HCT116 (cell line): ENCODE measurements around the gene GPR17.

Experiments
- ATF3 ChIP-seq: IDR thresholded peaks from 2 replicates; pipeline ENCODE4 v1.6.1; 2012
- CTCF ChIP-seq, 3 experiments: fragments of 200-600 bp in 1 of 3; sonication (generic) in 1 of 3; IDR thresholded peaks in 2 of 3; conservative IDR thresholded peaks in 1 of 3; 2 replicates each; pipeline ENCODE4 v1.5.1; 2012 to 2017; ENCODE audit warnings: low read depth in 2 of 3, low read length in 2 of 3, antibody characterized with exemption in 1 of 3, borderline replicate concordance in 1 of 3, control low read depth in 1 of 3, mild to moderate bottlenecking in 1 of 3, mixed read lengths in 1 of 3, mixed run types in 1 of 3, moderate library complexity in 1 of 3; ENCODE audit not compliant: insufficient read depth in 1 of 3
- EZH2phosphoT487 ChIP-seq: fragments of 200-600 bp; IDR thresholded peaks from 2 replicates; pipeline ENCODE4 v1.6.1; 2018; ENCODE audit warnings: antibody characterized with exemption, borderline replicate concordance
- POLR2A ChIP-seq: IDR thresholded peaks from 2 replicates; pipeline ENCODE4 v1.7.0; 2011; ENCODE audit warnings: borderline replicate concordance; ENCODE audit not compliant: insufficient read depth, insufficient read length; ENCODE audit errors: extremely low read depth
- POLR2AphosphoS5 ChIP-seq: IDR thresholded peaks from 2 replicates; pipeline ENCODE4 v1.6.1; 2011; ENCODE audit warnings: mild to moderate bottlenecking, low read depth, low read length, moderate library complexity
- REST ChIP-seq: IDR thresholded peaks from 2 replicates; pipeline ENCODE4 v1.6.1; 2012; ENCODE audit warnings: low read depth
- SP1 ChIP-seq: IDR thresholded peaks from 2 replicates; pipeline ENCODE4 v1.6.1; 2012; ENCODE audit warnings: low read depth
- TCF7L2 ChIP-seq: IDR thresholded peaks from 2 replicates; pipeline ENCODE4 v1.7.0; 2011; ENCODE audit warnings: borderline replicate concordance, inconsistent platforms; ENCODE audit not compliant: insufficient read depth, insufficient read length; ENCODE audit errors: extremely low read depth
- ZBTB33 ChIP-seq: IDR thresholded peaks from 2 replicates; pipeline ENCODE4 v1.6.1; 2011; ENCODE audit warnings: mild to moderate bottlenecking, low read length, moderate library complexity; ENCODE audit not compliant: insufficient replicate concordance; ENCODE audit errors: extremely low read depth

GRCh38 chr2:127688405-127688804 is 42.5 kb downstream of the GPR17 start:
- no peak for TF ChIP-seq ZBTB33
- no peak for TF ChIP-seq TCF7L2
- TF ChIP-seq REST = no peak
- no peak for TF ChIP-seq CTCF (IDR thresholded peaks at IDR 0.05 in 2 of 3, conservative IDR thresholded peaks at IDR 0.05 in 1 of 3; ENCODE audit: borderline replicate concordance in 1 of 3, insufficient read depth in 1 of 3, low read depth in 2 of 3, low read length in 2 of 3)
- TF ChIP-seq SP1 = no peak
- no peak for TF ChIP-seq EZH2phosphoT487
- TF ChIP-seq POLR2A = no peak
- no peak for TF ChIP-seq ATF3
- no peak for TF ChIP-seq POLR2AphosphoS5
